ENCODE measurements around the gene CLCN3. TPM values are rescaled to one million over a fixed set of nuclear protein-coding genes. Genes with fewer than 3 reads are reported as not detected.
A peak's percentile ranks its signal among the peaks of the same experiment; 100 is the strongest.
"Not testable (repeated sequence)": the region's sequence is repeated elsewhere in the genome, so short reads cannot be mapped to it uniquely, and the experiment has no call there.

The CLCN3 gene
- total RNA-seq, 1 experiment from 2014 or later: 15.9 TPM

DNA sequence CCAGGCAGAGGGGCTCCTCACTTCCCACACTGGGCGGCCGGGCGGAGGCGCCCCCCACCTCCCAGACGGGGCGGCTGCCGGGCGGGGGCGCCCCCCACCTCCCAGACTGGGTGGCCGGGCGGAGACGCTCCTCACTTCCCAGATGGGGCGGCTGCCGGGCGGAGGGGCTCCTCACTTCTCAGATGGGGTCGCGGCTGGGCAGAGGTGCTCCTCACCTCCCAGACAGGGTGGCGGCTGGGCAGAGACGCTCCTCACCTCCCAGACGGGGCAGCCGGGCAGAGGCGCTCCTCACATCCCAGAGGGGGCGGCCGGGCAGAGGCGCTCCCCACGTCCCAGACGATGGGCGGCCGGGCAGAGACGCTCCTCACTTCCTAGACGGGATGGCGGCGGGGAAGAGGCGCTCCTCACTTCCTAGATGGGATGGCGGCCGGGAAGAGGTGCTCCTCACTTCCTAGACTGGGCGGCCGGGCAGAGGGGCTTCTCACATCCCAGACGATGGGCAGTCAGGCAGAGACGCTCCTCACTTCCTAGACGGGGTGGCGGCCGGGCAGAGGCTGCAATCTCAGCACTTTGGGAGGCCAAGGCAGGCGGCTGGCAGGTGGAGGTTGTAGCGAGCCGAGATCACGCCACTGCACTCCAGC lies 58.7 kb downstream of the CLCN3 start:
- H3K4me3 ChIP-seq (ENCODE audit: insufficient read depth, low read depth, low read length); H3K36me3 ChIP-seq (replicated peaks; ENCODE audit: control insufficient read depth, insufficient read depth, low read length); DNase-seq; H3K27me3 ChIP-seq (ENCODE audit: control insufficient read depth, insufficient read depth, low read length): not testable (repeated sequence)

DNA sequence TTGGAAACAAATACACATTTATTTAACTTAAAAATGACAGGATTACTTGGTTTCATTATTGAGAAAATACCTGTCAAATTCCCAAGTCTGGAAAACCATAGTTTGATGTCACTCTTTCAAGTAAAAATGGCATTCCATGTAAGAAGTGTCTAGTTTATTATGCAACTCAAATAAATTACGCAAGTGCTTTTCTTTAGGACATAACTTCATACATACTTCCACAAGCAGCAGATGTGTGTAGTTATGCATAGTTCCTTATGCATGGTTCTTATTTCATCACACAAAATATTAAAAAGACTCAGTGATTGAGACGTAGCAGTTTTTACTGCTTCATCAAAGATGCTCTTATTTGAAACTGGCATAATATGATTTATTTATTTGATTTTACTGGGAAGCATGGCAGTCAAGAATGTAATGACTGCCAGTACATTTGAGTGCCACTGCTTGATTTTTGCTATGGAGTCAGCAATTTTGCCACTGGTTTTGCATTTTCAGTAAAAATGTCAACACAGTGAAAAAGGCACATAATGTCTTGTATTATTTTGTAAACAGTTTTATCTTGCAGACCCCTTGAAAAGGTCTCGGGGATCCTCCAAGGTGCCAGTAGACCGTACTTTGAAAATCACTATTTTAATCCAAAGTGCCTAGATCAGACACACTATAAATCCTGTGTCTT lies 62.1 kb downstream of the CLCN3 start:
- H3K27me3 ChIP-seq (ENCODE audit: control insufficient read depth, insufficient read depth, low read length): no peaks in the 10 kb centered on the region
- no peak overlapping the region for H3K4me3 ChIP-seq (ENCODE audit: insufficient read depth, low read depth, low read length)
- DNase-seq: no peak
- no peaks in the 10 kb centered on the region for H3K36me3 ChIP-seq (replicated peaks; ENCODE audit: control insufficient read depth, insufficient read depth, low read length)

DNA sequence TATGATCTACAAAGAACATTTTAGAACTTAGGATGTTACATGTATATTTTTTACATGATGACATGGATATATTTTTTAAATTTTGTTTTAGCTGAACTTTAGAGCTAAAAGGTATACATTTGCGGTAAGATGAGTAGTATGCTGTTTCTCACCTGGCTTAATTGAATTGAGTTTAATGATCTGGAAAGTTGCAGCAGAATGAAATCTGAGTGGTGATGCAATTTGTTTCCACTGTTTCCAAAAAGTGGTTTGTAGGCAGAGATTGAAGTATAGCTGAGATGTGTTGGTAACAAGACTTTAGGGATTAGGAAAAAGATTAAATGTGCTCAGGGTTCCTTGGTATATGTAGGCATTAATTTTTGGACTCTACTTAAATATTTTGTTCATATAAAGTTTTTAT lies 69.3 kb downstream of the CLCN3 start:
- no peak for DNase-seq
- H3K4me3 ChIP-seq (ENCODE audit: insufficient read depth, low read depth, low read length): no peak overlapping the region
- H3K36me3 ChIP-seq (replicated peaks; ENCODE audit: control insufficient read depth, insufficient read depth, low read length): no peaks in the 10 kb centered on the region; the same call in 1 of the 2 replicates
- no peaks in the 10 kb centered on the region for H3K27me3 ChIP-seq (ENCODE audit: control insufficient read depth, insufficient read depth, low read length)

DNA sequence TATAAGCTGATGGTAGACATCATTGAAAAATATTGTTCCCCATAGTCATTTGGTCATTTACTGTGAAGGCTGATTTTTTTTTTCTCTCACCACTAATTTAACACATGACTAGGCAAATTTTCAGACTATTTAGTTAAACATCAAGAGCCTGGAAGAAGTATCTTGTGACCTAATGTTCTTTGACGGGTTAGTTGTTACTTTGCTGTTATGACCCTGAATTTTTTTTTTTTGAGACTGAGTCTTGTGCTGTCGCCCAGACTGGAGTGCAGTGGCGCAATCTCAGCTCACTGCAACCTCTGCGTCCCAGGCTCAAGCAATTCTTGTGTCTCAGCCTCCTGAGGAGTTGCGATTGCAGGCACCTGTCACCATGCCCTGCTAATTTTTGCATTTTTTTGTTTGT lies 70.4 kb downstream of the CLCN3 start:
- Histone ChIP-seq H3K4me3 (ENCODE audit: insufficient read depth, low read depth, low read length) (no peak overlapping the region), H3K27me3 (ENCODE audit: control insufficient read depth, insufficient read depth, low read length) (no peaks in the 10 kb centered on the region), H3K36me3 (replicated peaks; ENCODE audit: control insufficient read depth, insufficient read depth, low read length) (no peaks in the 10 kb centered on the region; the same call in 1 of the 2 replicates)
- no peak for DNase-seq

DNA sequence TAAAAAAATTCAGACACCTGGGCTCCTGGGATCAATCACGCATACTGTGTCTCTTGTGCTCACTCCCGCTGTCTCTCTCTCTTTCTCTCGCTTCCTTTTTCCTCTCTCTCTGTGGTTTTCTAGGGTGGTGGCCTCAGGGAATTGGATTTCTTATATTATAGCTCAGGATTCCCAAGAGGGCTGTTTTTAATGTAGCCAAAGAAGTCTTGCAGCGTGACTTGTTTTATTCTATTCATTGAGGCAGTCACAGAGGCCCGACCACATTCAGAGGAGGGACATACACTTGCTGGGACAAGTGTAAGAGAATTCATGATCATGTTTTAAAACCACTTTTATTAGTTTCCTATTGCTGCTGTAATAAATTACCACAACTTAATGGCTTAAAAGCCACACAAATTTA lies 78.0 kb downstream of the CLCN3 start:
- H3K4me3 ChIP-seq (ENCODE audit: insufficient read depth, low read depth, low read length): no peak overlapping the region
- H3K36me3 ChIP-seq (replicated peaks; ENCODE audit: control insufficient read depth, insufficient read depth, low read length): no peaks in the 10 kb centered on the region; the same call in none of the 2 replicates
- H3K27me3 ChIP-seq (ENCODE audit: control insufficient read depth, insufficient read depth, low read length): no peaks in the 10 kb centered on the region
- DNase-seq: no peak

DNA sequence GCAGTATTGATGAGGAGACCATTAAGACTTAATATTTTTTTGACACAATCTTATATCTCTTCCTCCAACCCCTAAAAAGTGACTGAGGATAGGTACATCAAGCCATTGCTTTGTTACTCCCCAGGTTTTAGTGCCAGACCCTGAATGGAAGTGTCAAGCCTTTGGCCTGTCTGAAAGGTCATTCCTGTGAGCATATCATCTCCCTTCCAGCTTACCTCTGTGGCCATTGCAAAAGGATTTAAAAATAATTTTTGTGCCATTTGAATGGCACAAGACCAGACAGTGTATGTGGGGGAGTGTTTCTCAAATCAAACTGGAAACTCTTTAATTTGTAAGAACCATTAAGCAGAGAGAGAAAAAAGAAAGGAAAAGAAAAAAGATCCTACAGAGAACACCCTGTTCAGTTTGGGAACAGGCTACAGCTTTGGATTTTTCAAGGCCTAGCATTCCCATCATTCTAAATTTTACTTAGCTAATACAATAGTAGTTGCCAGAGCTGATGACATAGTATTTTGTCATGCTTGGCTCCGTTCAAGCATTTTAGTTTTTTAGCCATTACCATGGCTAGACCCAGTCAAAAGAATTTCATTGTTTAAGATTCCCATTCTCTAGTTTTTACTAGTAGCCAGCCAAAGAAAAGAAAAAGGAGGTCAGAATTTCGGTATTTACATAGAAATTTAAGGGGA lies 87.7 kb downstream of the CLCN3 start:
- no peak for DNase-seq
- Histone ChIP-seq H3K4me3 (ENCODE audit: insufficient read depth, low read depth, low read length) (no peak overlapping the region), H3K36me3 (replicated peaks; ENCODE audit: control insufficient read depth, insufficient read depth, low read length) (peaks cover 1% of the 10 kb centered on the region), H3K27me3 (ENCODE audit: control insufficient read depth, insufficient read depth, low read length) (no peaks in the 10 kb centered on the region)

DNA sequence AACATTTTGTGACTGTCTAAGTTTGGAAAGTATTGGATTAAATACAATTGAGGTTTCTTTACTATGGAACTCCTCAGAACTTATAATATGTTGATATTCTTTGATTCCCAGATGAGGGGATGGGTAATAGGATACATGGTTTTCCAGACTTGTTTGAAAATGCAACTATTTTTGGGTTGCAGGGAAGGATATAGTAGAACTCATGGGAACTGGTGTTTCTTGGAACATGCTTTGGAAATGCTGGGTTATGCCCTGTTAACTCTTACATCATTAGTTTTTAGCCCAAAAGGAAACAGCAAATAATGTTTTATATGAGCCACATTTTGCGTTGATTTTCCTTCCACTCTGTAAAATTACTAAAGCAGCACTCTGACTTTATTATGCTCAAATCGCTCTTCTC lies 95.4 kb downstream of the CLCN3 start:
- H3K36me3 ChIP-seq (replicated peaks; ENCODE audit: control insufficient read depth, insufficient read depth, low read length): peaks cover 3% of the 10 kb centered on the region
- no peak overlapping the region for H3K4me3 ChIP-seq (ENCODE audit: insufficient read depth, low read depth, low read length)
- DNase-seq: no peak
- no peaks in the 10 kb centered on the region for H3K27me3 ChIP-seq (ENCODE audit: control insufficient read depth, insufficient read depth, low read length)

DNA sequence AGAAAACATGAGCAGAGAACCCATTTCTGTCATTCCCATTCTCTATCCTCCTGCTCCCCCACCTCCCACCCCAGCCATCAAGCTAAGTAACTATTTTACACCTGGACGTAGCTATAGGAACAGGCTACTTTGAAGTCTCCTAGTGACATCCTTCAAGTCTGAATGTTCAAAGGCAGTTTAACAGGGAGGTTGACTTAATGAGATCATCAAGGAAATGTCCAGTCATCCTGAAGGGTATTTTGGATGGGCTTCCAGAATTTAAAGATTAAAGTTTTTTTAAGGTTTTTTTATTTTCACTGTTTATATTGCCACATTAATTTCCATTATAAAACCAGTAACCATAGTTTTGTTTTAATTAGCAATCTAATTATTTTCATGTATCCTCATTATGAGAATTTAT lies 96.3 kb downstream of the CLCN3 start:
- H3K36me3 ChIP-seq (replicated peaks; ENCODE audit: control insufficient read depth, insufficient read depth, low read length): peaks cover 3% of the 10 kb centered on the region
- no peaks in the 10 kb centered on the region for H3K27me3 ChIP-seq (ENCODE audit: control insufficient read depth, insufficient read depth, low read length)
- no peak for DNase-seq
- H3K4me3 ChIP-seq (ENCODE audit: insufficient read depth, low read depth, low read length): no peak overlapping the region

DNA sequence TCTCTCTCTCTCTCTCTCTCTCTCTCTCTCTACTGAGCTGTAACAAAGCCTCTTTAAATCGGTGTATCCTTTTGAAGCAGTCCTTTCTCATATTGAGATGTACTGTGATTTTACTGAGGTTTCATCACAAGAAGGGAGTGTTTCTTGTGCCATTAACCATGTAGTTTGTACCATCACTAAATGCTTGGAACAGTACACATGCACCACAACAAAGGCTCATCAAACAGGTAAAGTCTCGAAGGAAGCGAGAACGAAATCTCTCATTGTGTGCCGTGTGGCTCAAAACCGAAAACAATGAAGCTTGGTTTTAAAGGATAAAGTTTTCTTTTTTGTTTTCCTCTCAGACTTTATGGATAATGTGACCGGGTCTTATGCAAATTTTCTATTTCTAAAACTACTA lies 100.2 kb downstream of the CLCN3 start:
- H3K27me3 ChIP-seq (ENCODE audit: control insufficient read depth, insufficient read depth, low read length): no peaks in the 10 kb centered on the region
- no peak for DNase-seq

DNA sequence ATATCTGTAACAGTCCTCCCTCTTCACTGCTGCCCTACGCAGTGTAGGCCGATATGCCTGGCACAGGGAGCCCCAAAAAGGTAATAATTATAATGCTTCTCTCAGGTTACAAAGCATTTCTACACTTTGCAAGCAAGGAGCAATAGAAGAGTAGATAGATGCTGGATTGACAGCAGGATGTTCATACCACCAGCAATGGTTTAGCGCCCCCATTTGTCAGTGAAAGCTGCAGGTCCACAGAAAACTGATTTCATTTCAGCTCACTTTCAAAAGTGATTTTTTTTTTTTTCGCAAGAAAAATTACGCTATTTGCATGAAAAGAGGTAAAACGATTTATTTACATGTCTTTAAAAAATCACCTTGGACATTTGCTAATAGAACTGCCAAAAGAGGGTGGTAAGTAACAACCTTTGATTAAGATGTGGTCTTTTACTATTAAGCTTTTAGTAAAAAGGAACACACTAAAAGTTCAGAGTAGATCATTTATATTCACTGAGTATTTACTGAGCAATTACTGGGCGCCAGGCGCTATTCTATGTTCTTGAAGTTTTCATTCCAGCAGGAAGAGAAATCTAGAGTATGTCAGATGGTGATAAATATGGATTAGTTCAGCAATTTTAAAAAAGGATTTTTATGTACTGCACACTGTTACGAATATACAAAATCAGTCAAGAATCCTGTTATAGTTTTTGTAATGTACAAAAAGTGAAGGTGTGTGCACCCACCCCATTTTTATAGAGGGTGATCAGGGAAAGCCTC lies 103.0 kb downstream of the CLCN3 start:
- H3K4me3 ChIP-seq (ENCODE audit: insufficient read depth, low read depth, low read length): no peak overlapping the region
- no peaks in the 10 kb centered on the region for H3K36me3 ChIP-seq (replicated peaks; ENCODE audit: control insufficient read depth, insufficient read depth, low read length)
- no peaks in the 10 kb centered on the region for H3K27me3 ChIP-seq (ENCODE audit: control insufficient read depth, insufficient read depth, low read length)
- DNase-seq: peak; percentile 32

More for the DNA sequence above, 100.2 kb downstream of the CLCN3 start:
- Histone ChIP-seq H3K4me3 (ENCODE audit: insufficient read depth, low read depth, low read length) (no peak overlapping the region), H3K36me3 (replicated peaks; ENCODE audit: control insufficient read depth, insufficient read depth, low read length) (no peaks in the 10 kb centered on the region)

DNA sequence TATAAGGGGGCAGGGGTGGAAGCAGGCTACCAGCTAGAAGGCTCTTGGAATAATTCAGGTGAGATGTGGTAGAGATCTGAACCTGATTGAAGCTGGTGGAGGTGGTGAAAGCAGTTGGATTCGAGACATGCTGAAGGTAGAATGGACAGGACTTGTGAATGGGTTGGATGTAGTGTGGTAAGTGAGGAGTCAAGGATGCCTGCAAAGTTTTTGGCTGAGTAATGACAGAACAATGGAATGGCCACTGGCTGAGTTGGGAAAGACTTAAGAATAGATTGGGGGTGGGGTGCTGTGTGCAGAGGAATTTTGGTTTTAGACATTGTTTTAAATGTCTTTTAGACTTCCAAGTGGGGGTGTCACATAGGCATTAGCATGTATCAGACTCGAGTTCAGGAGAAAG lies 103.9 kb downstream of the CLCN3 start:
- Histone ChIP-seq H3K4me3 (ENCODE audit: insufficient read depth, low read depth, low read length) (no peak overlapping the region), H3K27me3 (ENCODE audit: control insufficient read depth, insufficient read depth, low read length) (no peaks in the 10 kb centered on the region), H3K36me3 (replicated peaks; ENCODE audit: control insufficient read depth, insufficient read depth, low read length) (no peaks in the 10 kb centered on the region)
- no peak for DNase-seq

DNA sequence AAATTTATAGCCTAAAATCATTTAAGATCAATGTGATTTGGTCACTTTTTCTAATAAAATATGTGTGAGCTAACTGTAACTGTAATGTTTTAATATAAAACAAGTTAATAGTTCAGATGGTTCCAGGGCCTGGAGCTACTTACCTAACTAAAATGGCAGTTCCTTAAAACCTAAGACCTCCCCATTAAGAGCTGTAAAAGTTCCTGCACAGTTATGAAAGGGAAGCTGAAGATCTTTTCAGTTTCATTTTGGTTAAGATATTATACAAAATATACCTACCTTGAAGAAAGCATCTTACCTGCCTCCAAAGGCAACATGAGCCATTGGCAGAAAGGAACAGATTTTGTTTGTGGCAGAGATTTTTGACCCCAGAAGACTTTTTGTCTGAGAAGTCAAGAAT lies 107.2 kb downstream of the CLCN3 start:
- DNase-seq: no peak
- Histone ChIP-seq H3K36me3 (replicated peaks; ENCODE audit: control insufficient read depth, insufficient read depth, low read length) (0 out of 2 replicates have a peak, but pooled peaks cover 1% of the 10 kb centered on the region), H3K4me3 (ENCODE audit: insufficient read depth, low read depth, low read length) (no peak overlapping the region), H3K27me3 (ENCODE audit: control insufficient read depth, insufficient read depth, low read length) (no peaks in the 10 kb centered on the region)

DNA sequence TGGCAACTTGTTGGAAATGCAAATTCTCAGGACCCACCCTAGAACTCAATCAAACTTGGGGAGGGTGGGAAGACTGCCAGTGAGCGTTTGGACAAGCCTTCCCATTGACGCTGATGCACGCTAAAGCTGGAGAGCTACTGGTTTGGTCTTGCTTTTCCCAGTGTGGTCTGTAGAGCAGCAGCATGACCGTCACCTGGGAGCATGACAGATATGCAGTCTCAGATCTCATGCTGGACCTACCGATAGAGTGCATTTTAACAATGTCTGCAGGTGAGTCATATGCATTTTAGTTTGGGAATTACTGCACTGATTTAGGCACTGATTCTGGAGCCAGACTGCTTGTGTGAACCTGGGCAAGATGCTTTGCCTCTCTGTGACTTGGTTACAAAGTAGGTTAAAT lies 110.2 kb downstream of the CLCN3 start:
- DNase-seq: no peak
- H3K4me3 ChIP-seq (ENCODE audit: insufficient read depth, low read depth, low read length): no peak overlapping the region
- H3K36me3 ChIP-seq (replicated peaks; ENCODE audit: control insufficient read depth, insufficient read depth, low read length): 0 out of 2 replicates have a peak, but pooled peaks cover 1% of the 10 kb centered on the region
- H3K27me3 ChIP-seq (ENCODE audit: control insufficient read depth, insufficient read depth, low read length): no peaks in the 10 kb centered on the region

DNA sequence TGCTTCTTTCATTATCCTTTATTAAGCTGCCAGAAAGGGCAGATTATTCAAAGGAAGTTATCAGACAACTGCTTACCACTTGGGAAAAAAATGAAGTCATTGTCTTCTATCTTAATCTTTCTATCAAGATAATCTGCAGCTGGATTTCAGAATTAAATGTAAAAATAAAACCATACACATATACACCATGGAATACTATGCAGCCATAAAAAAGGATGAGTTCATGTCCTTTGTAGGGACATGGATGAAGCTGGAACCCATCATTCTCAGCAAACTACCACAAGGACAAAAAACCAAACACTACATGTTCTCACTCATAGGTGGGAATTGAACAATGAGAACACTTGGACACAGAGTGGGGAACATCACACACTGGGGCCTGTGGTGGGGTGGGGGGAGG lies 118.2 kb downstream of the CLCN3 start:
- H3K36me3 ChIP-seq (replicated peaks; ENCODE audit: control insufficient read depth, insufficient read depth, low read length); H3K4me3 ChIP-seq (ENCODE audit: insufficient read depth, low read depth, low read length); DNase-seq; H3K27me3 ChIP-seq (ENCODE audit: control insufficient read depth, insufficient read depth, low read length): not testable (repeated sequence)
